CD14-positive monocyte (primary cell): Measurements from ENCODE around the gene SLCO4A1. TPM values are rescaled to one million over a fixed set of nuclear protein-coding genes. Genes with fewer than 3 reads are reported as not detected.

ENCODE experiments used
- DNase-seq, 3 donors: peaks; one replicate each; pipeline ENCODE4 v3.0.0-alpha.2; 2011 to 2022
- H2AFZ ChIP-seq: 2 replicates; pipeline ENCODE4 v1.6.0; 2012; ENCODE audit warnings: mild to moderate bottlenecking, low read depth, low read length, inconsistent platforms; ENCODE audit not compliant: insufficient read depth, poor library complexity, severe bottlenecking
- H3K27ac ChIP-seq, 2 donors: 1 replicate in 1 of 2; 2 replicates in 1 of 2; pipeline ENCODE4 v1.5.1; 2012 to 2013; ENCODE audit warnings: low read length in 2 of 2, control low read depth in 1 of 2, inconsistent platforms in 1 of 2, low read depth in 1 of 2, mild to moderate bottlenecking in 1 of 2
- H3K27me3 ChIP-seq, 2 donors: one replicate each; pipeline versions ENCODE4 v1.6.0 to v1.6.1; 2011 to 2013; ENCODE audit warnings: low read length in 2 of 2; ENCODE audit not compliant: control insufficient read depth in 2 of 2, insufficient read depth in 2 of 2
- H3K36me3 ChIP-seq, 2 donors: replicated peaks in 1 of 2; 1 replicate in 1 of 2; 2 replicates in 1 of 2; pipeline versions ENCODE4 v1.5.1 to v1.6.1; 2012 to 2013; ENCODE audit warnings: low read length in 2 of 2, control low read depth in 1 of 2, inconsistent platforms in 1 of 2, mild to moderate bottlenecking in 1 of 2; ENCODE audit not compliant: insufficient read depth in 2 of 2, control insufficient read depth in 1 of 2
- H3K4me1 ChIP-seq, 2 donors: 1 replicate in 1 of 2; 2 replicates in 1 of 2; pipeline versions ENCODE4 v1.5.1 to v1.6.1; 2012 to 2013; ENCODE audit warnings: low read length in 2 of 2, control low read depth in 1 of 2, inconsistent platforms in 1 of 2, mild to moderate bottlenecking in 1 of 2, moderate library complexity in 1 of 2; ENCODE audit not compliant: insufficient read depth in 2 of 2, control insufficient read depth in 1 of 2
- H3K4me2 ChIP-seq: replicated peaks from 2 replicates; pipeline ENCODE3; 2012; ENCODE audit warnings: low read length, moderate library complexity, mild to moderate bottlenecking; ENCODE audit not compliant: poor library complexity, severe bottlenecking; ENCODE audit errors: extremely low read depth
- H3K4me3 ChIP-seq, 3 experiments: fragments of 200-600 bp in 1 of 3; sonication (generic) in 1 of 3; replicated peaks in 1 of 3; 1 replicate in 2 of 3; 2 replicates in 1 of 3; pipeline ENCODE4 v1.5.1; 2011 to 2013; ENCODE audit warnings: low read length in 3 of 3, mild to moderate bottlenecking in 3 of 3, control low read depth in 2 of 3, low read depth in 2 of 3, inconsistent platforms in 1 of 3, moderate library complexity in 1 of 3
- H3K79me2 ChIP-seq: 2 replicates; pipeline ENCODE4 v1.6.0; 2012; ENCODE audit warnings: mild to moderate bottlenecking, control low read depth, inconsistent platforms, low read length, moderate library complexity; ENCODE audit not compliant: insufficient read depth
- H3K9ac ChIP-seq: 2 replicates; pipeline ENCODE4 v1.6.0; 2017; ENCODE audit warnings: low read length, mild to moderate bottlenecking; ENCODE audit not compliant: insufficient read depth, poor library complexity, severe bottlenecking
- H3K9me3 ChIP-seq, 2 donors: replicated peaks in 1 of 2; 1 replicate in 1 of 2; 2 replicates in 1 of 2; pipeline versions ENCODE4 v1.5.1 to v1.6.1; 2012 to 2013; ENCODE audit warnings: low read length in 2 of 2, control low read depth in 1 of 2; ENCODE audit not compliant: control insufficient read depth in 1 of 2, insufficient read depth in 1 of 2
- H4K20me1 ChIP-seq: 2 replicates; pipeline ENCODE4 v1.6.0; 2012; ENCODE audit warnings: mild to moderate bottlenecking, low read length, control low read depth, moderate library complexity; ENCODE audit not compliant: insufficient read depth
- H3K27ac Mint-ChIP-seq, 7 donors: one replicate each; pipeline ENCODE4 v1.8.0; 2020; ENCODE audit warnings: mild to moderate bottlenecking in 7 of 7, mixed read lengths in 7 of 7, moderate library complexity in 6 of 7, inconsistent platforms in 2 of 7
- H3K27me3 Mint-ChIP-seq, 3 donors: one replicate each; pipeline ENCODE4 v1.8.0; 2021 to 2022; ENCODE audit warnings: low read depth in 3 of 3, mild to moderate bottlenecking in 3 of 3, mixed read lengths in 3 of 3, moderate library complexity in 3 of 3, inconsistent platforms in 1 of 3
- H3K36me3 Mint-ChIP-seq, 2 donors: one replicate each; pipeline ENCODE4 v1.8.0; 2020; ENCODE audit warnings: mixed read lengths in 2 of 2, inconsistent platforms in 1 of 2, mild to moderate bottlenecking in 1 of 2
- H3K4me1 Mint-ChIP-seq: one replicate; pipeline ENCODE4 v1.8.0; 2020; ENCODE audit warnings: mild to moderate bottlenecking, mixed read lengths
- H3K4me3 Mint-ChIP-seq, 2 donors: one replicate each; pipeline ENCODE4 v1.8.0; 2020; ENCODE audit warnings: mild to moderate bottlenecking in 2 of 2, mixed read lengths in 2 of 2, moderate library complexity in 1 of 2
- H3K9me3 Mint-ChIP-seq, 7 donors: one replicate each; pipeline ENCODE4 v1.8.0; 2020 to 2022; ENCODE audit warnings: mixed read lengths in 7 of 7, mild to moderate bottlenecking in 6 of 7, moderate library complexity in 6 of 7, inconsistent platforms in 2 of 7
- WGBS: methylation state at CpG from one replicate; pipeline ENCODE4 v1.1.5; 2013; ENCODE audit warnings: missing lambda C conversion rate; ENCODE audit not compliant: insufficient coverage; 5-methylcytosine and 5-hydroxymethylcytosine counted together
- intact Hi-C, 2 donors: fragments of 100-400 bp; cut with micrococcal nuclease; formaldehyde crosslinking; loops; one replicate each; pipeline versions ENCODE4 v1.15.0 to v1.15.1; 2023
- polyA plus RNA-seq, 3 donors: library from polyadenylated mRNA; depleted of rRNA in 1 of 3; unstranded in 2 of 3; stranded (reverse) in 1 of 3; fragments of 300-500 nt in 2 of 3; fragments of >200 nt in 1 of 3; fragmentation: Illumina TruSeq in 2 of 3; gene quantifications; 1 replicate in 2 of 3; 2 replicates in 1 of 3; pipeline ENCODE4 v1.2.3, GENCODE V29; 2012 to 2021
- TF ChIP-seq, protein P1 (sequence below): fragments of 200-600 bp; IDR thresholded peaks from one replicate; pipeline ENCODE4 v1.8.0; 2022; ENCODE audit warnings: antibody characterized with exemption, mild to moderate bottlenecking

Gene SLCO4A1
- polyA plus RNA-seq, 3 donors: 0.05 to 0.42 (median 0.26) TPM

- Histone ChIP-seq H3K36me3 (no peaks in the 10 kb centered on the region), H3K4me3 (peak overlapping the region in 1 of 3 experiments; percentile 48), H3K27me3 (no peaks in the 10 kb centered on the region), H3K9me3 (peaks cover 5 to 6% of the 10 kb centered on the region in 2 donors), H3K4me1 (peaks cover 57 to 67% of the 10 kb centered on the region in 2 donors), H3K79me2 (peaks cover 1% of the 10 kb centered on the region), H3K9ac (peak overlapping the region; percentile 47), H4K20me1 (no peaks in the 10 kb centered on the region), H3K4me2 (peak overlapping the region; percentile 40), H3K27ac (peak overlapping the region in 1 of 2 donors; percentile 75), H2AFZ (peak overlapping the region; percentile 67)
- Mint-ChIP-seq H3K9me3 (peaks cover 0 to 9% (median 5%) of the 10 kb centered on the region in 7 donors), H3K4me1 (peaks cover 64% of the 10 kb centered on the region), H3K4me3 (peak overlapping the region; percentile 45 to 71), H3K27ac (peak overlapping the region; percentile 77 to 94 (median 85)), H3K36me3 (no peaks in the 10 kb centered on the region), H3K27me3 (peaks cover 0 to 6% (median 4%) of the 10 kb centered on the region in 3 donors)
- TF ChIP-seq, protein P1, sequence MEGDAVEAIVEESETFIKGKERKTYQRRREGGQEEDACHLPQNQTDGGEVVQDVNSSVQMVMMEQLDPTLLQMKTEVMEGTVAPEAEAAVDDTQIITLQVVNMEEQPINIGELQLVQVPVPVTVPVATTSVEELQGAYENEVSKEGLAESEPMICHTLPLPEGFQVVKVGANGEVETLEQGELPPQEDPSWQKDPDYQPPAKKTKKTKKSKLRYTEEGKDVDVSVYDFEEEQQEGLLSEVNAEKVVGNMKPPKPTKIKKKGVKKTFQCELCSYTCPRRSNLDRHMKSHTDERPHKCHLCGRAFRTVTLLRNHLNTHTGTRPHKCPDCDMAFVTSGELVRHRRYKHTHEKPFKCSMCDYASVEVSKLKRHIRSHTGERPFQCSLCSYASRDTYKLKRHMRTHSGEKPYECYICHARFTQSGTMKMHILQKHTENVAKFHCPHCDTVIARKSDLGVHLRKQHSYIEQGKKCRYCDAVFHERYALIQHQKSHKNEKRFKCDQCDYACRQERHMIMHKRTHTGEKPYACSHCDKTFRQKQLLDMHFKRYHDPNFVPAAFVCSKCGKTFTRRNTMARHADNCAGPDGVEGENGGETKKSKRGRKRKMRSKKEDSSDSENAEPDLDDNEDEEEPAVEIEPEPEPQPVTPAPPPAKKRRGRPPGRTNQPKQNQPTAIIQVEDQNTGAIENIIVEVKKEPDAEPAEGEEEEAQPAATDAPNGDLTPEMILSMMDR: no peak
- WGBS: 28% methylated on average over 27 of the region's 31 CpGs
- DNase-seq: no peak
- intact Hi-C loops: loop anchor here in 1 of 2 donors (10.0 kb wide), 1 partner anchor 48 kb away; no protein-coding TSS in a partner anchor
Measured at GRCh38 chr20:62606551-62607201, 35.6 kb upstream of the SLCO4A1 start.

DNA sequence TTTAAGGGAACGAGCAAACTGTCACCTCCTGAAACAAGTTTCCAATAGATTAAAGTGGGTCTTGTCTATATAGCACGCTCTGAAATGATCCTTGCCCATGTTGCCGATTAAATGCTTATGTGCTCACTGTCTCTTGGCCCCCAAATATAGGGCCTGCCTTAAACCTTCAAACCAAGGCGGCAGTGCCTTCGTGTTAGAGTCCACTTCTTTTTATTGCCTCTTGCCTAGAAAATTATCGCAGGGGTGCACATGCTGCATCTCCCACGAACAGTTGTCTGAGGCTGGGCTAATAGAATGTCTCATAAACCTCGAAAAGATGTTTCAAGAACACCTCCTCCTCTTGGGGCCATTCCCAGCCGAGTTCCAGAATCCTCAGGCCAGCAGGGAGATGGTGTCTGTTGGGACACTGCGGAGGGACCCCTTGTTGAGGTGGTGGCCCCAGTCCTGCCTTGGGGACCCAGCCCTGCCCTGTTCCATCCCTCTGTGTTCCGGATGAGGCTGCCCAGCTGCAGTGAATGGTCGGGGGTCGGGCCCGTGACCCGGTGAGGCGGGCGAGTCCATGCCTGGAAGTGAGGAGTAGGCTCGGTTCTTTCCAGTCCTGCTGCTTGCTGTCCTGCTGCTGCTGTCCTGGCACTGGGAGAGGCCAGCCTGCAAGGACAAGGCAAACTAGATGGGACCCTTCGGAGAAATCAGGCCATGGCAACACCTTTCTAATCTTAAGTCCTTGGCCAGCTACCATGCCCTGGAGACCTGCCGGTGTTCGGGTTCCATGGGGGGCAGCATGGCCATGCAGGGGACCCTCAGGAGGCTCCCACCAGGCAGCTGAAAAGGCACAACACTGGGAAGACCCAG is 34.7 kb upstream of the SLCO4A1 start:
- intact Hi-C loops: loop anchor here in 1 of 2 donors (10.0 kb wide), 1 partner anchor 47 kb away; no protein-coding TSS in a partner anchor
- TF ChIP-seq, protein P1: no peak
- Histone ChIP-seq H3K27ac (no peak overlapping the region), H3K27me3 (no peaks in the 10 kb centered on the region), H3K79me2 (no peaks in the 10 kb centered on the region), H3K9me3 (peaks cover 5 to 6% of the 10 kb centered on the region in 2 donors), H3K9ac (no peak overlapping the region), H3K4me1 (peaks cover 48 to 58% of the 10 kb centered on the region in 2 donors), H3K4me3 (no peak overlapping the region), H2AFZ (no peak overlapping the region), H3K36me3 (no peaks in the 10 kb centered on the region), H4K20me1 (no peaks in the 10 kb centered on the region), H3K4me2 (no peak overlapping the region)
- H3K27me3 Mint-ChIP-seq: peaks cover 0 to 6% (median 4%) of the 10 kb centered on the region in 3 donors
- H3K4me1 Mint-ChIP-seq: peaks cover 54% of the 10 kb centered on the region
- peaks cover 0 to 9% (median 5%) of the 10 kb centered on the region in 7 donors for H3K9me3 Mint-ChIP-seq
- H3K27ac Mint-ChIP-seq: peak overlapping the region in 1 of 7 donors; percentile 24
- 90% methylated on average over 15 of the region's 21 CpGs for WGBS
- no peak for DNase-seq
- H3K36me3 Mint-ChIP-seq: no peaks in the 10 kb centered on the region
- H3K4me3 Mint-ChIP-seq: no peak overlapping the region
